GM19463 (cell line): ENCODE data around the gene C10orf143.

Experiments
- ATAC-seq: cut with Tn5 transposase; IDR thresholded peaks from one replicate; pipeline ENCODE4 v1.9.1; 2021; ENCODE audit warnings: mild to moderate bottlenecking, moderate library complexity; ENCODE audit not compliant: unreplicated experiment

Gene C10orf143

DNA sequence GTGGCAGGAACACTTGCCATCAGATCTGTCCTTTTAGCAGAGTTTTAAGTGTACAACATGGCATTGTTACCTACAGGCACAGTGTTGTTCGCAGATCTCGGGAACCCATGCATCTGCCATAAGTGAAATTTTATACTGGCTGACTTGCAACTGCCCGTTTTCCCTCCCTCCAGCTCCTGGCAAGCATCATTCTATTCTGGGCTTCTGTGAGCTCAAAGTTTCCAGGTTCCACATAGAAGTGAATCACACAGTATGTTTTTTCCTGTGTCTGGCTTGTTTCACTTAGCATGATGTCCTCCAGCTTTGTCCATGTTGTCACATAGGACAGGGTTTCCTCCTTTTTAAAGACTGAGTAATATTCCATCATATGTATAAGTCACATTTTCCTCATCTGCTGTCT, 56.6 kb downstream of the C10orf143 start:
- no peak for ATAC-seq

DNA sequence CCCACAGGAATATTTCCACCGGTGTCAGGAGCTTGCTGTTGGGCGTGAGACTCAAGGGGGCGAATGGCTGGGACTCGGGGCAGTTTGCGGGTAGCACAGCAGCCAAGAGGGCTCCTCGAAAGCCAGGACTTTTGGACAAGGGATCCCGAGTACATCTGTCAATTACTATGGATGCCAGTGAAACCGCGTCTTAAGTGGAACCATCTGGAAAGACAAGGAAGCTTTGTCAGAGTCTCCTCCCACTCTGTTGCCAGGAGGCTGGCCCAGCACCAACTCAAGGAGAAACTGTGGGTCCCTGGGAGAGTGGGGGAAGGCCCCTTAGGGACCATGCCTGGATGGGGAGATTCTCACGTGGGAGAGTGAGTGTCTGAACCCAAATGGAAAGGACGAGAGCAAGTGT, 57.1 kb downstream of the C10orf143 start:
- no peak for ATAC-seq

DNA sequence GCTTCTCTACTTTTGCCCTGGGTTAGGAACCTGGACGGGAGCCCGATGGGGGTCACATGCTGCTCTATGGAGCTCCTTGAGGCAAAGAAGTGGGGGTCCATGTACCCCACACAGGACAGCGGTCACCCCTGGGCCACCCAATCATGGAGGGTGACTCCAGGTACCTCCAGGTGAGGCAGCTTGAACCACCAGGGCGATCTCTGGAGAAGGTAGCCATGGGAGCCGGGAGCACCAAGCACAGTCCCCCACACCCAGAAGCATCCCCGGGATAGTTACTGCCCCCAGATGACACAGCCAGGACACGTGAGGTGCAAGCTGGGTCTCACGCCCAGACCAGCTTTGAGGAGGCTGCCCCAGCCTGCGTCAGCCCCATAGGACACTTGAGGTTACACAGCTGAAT, 58.4 kb downstream of the C10orf143 start:
- ATAC-seq = no peak

DNA sequence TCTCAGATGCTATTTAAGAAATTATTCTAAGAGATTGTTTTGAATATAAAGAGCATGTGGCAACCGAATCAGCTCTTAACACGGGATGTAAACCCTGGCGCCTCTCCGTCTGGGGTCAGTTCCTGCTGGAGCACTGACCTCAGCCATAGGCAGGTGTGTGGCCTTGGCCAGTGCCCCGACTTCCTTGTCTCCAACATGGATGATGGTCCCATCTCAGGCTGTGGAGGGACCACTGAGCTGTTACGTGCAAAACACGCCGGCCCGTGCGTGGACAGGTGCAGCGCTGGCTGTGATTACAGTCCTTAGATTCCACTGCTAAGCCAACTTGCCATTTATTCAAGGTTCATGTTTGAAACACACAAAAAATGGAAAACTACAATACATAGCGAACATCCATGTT, 59.9 kb downstream of the C10orf143 start:
- ATAC-seq = no peak

DNA sequence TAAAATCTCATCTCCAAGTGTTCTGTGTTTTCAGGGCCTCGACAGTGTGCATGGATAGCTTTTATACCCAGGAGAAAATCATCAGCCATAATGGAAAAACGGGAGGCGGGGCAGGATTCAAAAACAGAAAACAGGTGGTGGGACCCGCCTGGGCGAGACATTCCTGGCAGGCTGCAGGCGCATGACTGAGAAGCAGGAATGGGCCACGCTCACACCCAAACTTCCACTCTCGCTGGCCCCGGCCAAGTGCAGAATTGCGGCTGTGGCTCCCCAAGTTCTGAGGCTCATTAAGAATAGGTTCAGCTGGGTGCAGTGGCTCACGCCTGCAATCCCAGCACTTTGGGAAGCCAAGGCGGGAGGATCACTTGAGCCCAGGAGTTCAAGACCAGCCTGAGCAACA, 60.6 kb downstream of the C10orf143 start:
- ATAC-seq = no peak

DNA sequence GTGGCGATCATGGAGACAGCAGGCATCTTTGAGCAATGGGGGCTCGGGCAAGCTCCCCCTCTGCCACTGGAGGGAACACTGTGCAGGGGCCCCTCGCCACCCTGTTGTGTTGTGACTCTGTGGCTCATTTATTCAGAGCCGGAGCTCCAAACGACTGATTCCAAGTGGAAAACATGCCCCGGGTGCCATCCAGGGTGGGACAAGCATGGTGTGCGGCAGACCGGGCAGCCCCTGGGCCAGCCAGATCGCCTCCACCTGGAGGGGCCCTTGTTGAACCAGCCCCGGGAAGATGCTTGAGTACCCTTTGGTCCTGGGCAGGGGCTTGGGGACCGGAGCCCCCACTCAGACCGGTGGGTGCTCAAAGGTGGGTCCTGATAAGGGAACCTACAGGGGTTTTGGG, 61.4 kb downstream of the C10orf143 start:
- ATAC-seq = no peak

DNA sequence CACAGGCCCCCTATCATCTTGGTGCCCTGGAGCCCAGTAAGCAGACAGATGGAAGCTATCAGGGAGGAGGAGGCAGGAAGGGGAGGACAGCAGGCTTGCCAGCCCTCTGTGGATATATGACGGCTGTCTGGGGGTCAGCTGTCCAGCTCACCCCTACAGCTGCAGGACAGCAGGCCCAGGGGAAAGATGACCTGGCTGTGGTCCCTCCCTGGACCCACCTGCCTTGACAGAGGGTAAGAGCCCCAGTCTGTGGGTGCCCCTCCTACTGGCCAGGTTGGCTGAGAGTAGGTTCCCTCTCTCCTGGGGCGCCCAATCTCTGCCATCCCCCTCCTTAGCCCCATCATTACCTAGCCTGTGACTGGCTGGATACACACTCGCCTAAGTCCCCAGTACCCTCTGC, 62.5 kb downstream of the C10orf143 start:
- ATAC-seq = no peak

DNA sequence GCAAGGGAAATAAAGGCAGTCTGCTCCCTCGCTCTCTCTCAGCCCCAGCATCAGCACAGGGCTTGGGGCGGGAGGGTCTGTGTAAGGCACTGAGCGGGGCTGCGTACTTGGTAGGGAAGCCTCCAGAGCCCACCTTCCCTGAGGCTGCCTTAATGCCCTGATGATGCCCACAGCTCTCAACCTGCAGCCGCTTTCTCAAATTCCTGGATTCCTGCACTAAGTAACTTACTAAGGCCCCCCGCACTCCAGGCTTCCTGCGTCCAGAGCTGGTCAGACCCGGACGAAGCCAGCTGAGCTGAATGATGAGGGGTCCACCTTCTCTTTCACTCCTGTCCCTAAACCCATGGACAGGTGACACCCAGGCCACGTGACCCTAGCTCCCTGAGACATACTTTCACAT, 63.3 kb downstream of the C10orf143 start:
- ATAC-seq = no peak

DNA sequence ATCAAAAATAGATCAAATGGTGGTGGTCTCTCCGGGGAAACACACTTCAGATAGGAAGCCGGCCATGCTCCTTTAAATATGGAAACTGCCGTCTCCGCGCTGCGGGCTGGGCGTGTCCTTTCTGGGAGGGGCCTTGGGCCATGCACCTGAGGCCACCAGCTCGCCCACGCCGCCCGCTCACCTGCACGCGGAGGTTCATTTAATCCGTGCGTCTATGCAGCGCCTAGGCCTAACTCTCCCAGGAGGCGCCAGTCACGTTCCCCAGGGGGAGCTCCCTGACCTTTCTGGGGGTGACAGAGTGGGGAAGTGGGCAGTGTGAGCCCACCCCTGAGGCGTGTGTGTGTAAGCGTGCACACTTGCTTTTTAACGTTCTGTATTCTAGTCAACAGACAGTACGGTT, 64.0 kb downstream of the C10orf143 start:
- ATAC-seq = no peak

DNA sequence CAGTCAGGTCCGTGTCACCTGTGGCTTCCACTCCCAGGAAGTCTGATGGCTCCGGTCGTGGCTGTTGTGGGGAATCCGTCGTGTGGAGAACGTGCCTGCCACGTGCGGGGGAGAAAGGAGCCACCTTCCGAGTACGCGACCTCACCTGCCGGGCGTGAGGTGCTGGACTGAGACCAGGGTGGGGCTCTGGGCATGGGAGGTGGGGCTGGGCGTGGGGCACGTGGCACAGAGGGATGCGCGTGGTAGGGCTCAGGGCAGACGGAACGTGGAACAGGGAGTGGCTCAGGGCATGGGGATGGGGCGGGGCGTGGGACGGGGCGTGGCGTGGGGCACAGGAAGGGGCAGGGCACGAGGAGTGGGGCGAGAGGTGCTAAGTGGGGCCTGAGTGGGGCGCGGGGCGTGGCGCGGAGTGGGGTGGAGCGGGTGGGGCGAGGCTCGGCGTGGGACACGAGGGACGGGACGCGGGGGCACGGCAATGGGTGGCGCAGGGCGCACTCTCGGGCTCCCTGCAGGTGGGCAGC, 64.8 kb downstream of the C10orf143 start:
- ATAC-seq = no peak

DNA sequence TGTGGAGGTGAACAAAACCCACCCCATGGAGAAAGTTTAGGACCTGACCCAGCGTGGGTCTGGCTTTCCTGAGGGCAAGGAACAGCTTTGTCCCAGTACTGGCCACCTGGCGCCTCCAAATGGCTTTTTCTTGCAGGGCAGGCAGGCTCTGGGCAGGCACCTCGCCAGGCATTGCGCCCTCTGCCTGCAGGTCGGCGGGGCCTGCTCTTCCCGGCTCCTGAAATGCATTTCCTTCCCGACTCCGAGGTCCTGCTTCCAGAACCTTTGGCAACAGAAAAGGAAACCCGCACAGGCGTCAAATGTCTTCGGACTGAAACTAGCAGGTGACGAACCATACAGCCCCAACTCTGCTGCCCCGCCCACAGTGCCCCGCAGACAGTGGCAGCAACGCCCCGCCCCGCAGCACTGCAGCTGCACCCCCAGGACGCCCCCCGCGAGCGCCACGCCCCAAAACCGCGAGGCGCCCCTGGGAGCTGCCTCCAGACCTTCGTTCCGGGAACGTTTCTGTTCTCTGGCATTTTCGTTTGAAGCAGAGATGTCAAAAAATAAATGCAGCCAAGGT, 65.5 kb downstream of the C10orf143 start:
- ATAC-seq = no peak

DNA sequence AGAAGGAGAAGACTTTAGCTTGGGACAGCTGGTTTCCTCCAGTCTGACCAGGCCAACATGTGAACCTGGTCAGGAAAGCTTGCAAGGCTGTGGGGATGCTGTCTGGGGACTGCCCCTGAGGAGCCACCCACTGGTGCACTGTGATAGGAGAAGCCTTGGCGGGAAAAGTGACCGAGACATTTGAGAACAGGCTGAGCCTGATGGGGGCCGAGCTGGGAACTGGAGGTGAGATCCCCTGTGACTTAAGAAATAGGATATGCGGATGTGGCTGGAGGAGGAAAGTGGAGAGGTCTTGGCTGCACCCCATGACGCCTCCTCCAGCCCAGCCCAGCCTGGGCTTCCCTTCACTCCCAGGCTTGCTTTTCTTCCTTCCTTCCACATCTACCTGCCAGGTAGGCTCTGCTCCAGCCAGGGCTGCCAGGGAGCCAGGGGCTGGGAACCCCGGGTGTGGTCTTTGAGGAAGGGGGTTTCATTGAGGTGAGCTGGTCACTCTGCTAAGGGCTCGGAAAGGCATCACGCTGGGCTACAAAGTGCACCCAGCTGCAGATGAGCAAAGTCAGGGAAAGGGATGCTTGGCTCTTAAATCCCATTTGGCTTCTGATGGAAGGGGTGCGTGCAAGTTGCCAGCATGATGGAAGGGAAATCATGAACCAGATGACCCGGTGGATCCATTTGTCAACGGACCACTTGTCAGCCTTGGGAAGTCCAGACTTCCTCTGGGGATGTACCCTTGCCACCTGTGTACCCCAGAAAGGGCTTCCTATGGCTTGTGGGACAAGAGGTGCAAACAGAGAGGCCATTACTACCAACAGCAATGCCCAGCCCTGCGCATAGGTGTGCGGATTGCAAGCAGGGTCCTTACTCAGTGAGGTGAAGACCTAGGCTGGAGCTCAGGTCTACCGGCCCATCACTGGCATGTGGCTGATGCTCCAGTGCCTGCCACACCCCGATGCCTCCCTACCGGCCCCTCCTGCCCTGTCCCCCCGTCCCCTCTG, 66.3 kb downstream of the C10orf143 start:
- no peak for ATAC-seq

DNA sequence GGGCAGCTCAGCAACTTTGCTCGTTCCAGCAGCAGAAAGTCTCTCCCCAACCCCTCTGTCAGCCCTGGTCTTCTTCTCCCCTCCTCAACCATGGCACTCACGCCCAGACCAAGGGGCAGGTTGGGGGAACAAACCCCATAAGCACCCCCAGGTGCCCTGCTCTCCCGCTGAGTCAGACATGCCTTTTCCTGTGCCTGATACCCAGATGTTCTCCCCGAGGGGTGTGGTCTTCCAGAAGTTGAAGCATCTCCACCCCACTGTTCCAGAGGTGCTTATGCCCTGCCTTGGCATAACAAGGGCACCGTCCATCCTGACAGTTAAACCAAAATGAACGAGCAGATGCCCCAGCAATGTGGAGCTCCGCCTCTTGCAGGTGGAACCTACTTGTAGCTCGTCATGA, 67.1 kb downstream of the C10orf143 start:
- no peak for ATAC-seq

DNA sequence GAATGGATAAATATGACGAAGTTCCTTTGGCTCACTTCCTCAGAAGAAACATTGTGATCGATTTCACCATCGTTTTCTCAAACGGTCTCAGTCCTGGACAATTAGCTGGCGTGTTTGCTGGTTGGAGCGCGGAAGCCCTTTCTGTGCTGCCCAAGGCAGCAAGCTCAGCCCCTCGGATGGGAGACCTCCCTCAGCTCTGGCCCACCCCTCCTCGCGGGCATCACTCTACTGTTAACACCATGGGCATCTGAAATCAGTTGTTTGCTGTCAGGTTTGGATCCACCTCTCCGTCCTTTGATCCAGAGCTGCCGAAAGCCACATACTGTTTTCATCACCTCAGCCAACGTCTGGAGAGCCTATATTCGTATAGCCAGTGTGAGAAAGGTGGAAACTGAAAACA, 68.2 kb downstream of the C10orf143 start:
- no peak for ATAC-seq

DNA sequence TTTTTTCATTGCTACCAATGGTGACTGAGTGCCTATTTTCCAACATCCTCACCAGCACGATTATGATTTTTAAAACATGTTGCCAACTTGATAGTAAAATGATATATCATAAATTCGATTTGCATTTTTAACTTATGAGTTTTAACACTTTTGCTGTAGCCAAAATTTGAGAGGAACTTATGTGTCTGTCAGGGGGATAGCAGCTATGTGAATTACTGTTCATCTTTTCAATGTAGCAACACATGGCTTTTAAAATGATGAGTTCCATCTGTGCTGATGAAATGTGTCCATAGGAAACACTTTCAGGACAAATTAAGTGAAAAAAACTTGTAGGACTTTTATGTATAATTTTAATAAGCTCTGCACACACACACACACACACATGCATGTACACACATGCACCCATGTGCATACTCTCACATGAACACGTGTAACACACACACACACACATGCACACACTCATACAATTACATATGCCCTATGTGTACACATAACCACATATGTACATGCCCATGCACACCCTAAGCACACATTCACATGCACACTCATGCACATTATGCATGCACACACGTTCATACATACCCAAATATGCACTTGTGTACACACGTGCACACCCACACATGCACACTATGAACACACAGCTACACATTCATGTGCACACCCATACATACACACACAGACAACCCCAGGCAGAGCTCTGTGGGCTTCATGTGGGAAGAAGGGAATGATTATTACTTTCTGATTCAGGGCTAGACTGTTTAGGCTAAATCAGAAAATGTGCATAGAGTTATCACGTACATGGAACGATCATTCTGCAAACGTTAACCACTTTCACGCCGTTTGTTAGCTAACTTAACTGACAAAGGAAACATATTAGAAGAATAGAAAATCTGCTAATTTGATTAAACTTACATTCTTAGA, 68.9 kb downstream of the C10orf143 start:
- ATAC-seq = no peak

DNA sequence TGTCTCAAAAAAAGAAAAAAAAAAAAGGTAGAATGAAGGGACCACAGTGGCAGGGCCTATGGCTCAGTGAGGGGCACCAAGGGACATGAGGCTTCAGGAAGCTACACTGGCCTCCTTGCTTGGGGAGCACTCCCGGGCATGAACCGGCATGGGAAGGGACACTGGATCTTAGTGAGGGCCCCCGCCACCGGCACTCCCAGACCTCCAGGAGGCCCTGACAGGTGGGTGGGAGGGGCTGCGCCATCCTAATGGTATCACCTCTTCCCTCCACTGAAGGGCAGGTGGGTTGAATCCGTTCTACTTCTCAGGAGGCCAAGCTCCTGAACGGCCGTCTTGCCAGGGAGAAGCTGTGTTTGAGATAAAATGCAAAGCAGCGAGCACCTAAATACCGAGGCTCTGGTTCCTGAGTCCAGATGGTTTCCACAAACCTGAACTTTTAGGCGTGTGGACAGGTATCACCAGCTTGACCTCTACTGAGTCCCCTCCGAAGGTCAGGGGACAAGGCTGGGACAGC, 69.8 kb downstream of the C10orf143 start:
- no peak for ATAC-seq

DNA sequence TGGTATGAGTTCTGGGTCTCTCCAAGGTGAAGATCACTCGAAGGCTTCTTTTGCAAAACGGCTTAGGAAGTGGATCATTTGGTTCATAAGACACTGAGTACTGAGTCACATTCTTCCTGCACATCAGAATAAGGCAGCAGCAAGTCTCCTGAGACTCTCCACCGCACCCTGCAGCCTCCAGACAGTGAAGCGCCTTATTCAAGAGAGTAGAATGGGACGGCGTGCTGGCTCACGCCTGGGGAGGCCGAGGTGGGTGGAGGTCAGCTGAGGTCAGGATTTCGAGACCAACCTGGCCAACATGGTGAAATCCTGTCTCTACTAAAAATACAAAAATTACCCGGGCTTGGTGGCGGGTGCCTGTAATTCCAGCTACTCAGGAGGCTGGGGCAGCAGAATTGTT, 70.3 kb downstream of the C10orf143 start:
- ATAC-seq = no peak

DNA sequence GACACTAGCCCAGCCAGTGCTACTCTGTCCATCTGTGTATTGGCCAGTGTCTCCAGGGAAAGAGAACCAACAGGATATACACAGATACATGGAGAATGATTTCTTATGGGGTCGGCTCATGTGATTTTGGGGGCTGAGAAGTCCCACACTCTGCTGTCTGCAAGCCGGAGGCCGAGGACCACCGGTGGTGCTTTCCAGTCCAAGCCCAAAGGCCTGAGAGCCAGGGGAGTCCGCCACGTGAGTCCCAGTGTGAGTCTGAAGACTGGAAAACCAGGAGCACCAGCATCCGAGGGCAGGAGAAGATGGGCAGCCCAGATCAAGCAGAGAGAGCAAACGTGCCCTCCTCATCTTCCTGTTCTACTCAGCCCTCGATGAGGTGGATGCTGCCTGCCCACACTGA, 71.5 kb downstream of the C10orf143 start:
- ATAC-seq = no peak

DNA sequence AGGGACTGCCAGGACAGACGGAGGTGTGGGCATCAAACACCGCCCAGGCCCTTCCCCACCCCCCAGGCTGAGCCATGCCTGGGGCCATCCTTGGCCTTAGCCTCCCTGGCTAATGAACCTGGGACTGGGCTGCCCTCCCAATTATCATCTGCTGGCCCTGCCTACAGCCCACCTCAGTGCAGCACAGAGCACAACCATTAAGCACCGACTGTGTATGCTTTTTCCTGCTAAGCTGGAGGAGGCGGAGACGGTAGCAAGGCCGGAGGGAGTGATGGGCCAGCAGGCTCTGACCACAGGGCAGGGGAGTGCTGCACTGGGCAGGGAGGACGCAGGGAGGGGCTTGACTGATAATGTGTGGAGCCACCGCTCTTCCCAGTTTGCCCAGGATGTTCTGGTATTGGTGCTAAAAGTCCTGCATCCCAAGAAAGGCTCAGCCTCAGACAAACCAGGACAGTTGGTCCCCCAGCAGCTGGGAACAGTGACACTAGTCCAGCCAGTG, 72.0 kb downstream of the C10orf143 start:
- ATAC-seq = no peak

DNA sequence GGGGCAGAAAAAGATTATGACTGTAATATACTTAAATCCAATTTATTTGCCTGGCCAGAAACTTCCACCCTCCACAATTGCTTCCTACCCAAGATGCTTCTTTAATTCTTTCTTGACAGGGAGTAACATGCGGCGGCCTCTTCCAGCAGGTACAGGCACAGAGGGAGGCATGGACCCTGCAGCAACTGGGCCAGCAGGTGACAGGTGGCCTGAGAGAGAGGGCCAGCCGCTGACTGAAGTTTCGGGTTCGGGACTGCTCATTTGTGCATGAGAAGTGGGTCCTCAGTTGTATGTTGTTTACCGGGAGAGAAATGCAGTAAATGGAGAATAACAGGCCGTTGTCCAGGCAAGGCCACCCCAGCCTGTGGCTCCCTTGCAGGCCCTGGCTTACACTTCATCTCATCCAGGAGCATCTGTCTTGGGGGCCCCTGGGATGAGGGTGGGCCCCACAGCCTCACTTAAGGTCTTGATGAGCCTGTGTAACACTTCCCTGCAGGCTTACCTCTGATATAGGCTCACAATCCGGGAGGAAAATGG, 72.5 kb downstream of the C10orf143 start:
- no peak for ATAC-seq
